HCT116 (cell line): ENCODE measurements around the gene FCSK. TPM values are rescaled to one million over a fixed set of nuclear protein-coding genes. Genes with fewer than 3 reads are reported as not detected.

Experiments used
- ATAC-seq: fragments of 200-7000 bp; cut with Tn5 transposase; 2 replicates; pipeline ENCODE4 v1.9.1; 2020; ENCODE audit warnings: mild to moderate bottlenecking, moderate library complexity
- BruUV-seq: library from RNA; stranded (reverse); fragments of 400-500 nt; replicated peaks from 2 replicates; lab custom pipeline; 2021; lab: Mats Ljungman, UMichigan
- CTCF ChIA-PET: fragments of 300-600 bp; sonication (Branson Sonifier 250); formaldehyde crosslinking; loops from one replicate; lab custom pipeline; 2021; ENCODE audit warnings: antibody characterized with exemption; lab: Charles Lee
- POLR2A ChIA-PET: fragments of 300-600, 350-600 bp; sonication (Branson Sonifier 250); formaldehyde crosslinking; loops from one replicate; lab custom pipeline; 2021; ENCODE audit warnings: antibody characterized with exemption; lab: Charles Lee
- RAD21 ChIA-PET, 2 experiments: fragments of 300-600 bp; sonication (Branson Sonifier 250); formaldehyde crosslinking; loops; one replicate each; lab custom pipeline; 2023; ENCODE audit warnings: low total read pairs in 2 of 2; ENCODE audit not compliant: uncharacterized antibody in 2 of 2, unreplicated experiment in 2 of 2, low non-redundant PET in 1 of 2; lab: Charles Lee
- DNase-seq: peaks from one replicate; pipeline ENCODE4 v3.0.0-alpha.2; 2010; ENCODE audit warnings: low read depth, low spot score
- H2AFZ ChIP-seq: fragments of 200-600 bp; shearing (Covaris generic), sonication (generic); 2 replicates; pipeline ENCODE4 v1.6.1; 2017; ENCODE audit warnings: low read depth, mixed run types, mixed read lengths, antibody characterized with exemption, low read length; ENCODE audit not compliant: poor library complexity, severe bottlenecking
- H3K27ac ChIP-seq: 2 replicates; pipeline ENCODE4 v1.5.1; 2012; ENCODE audit warnings: low read depth, low read length
- H3K27me3 ChIP-seq: fragments of 200-600 bp; sonication (generic); 2 replicates; pipeline ENCODE4 v1.6.1; 2016; ENCODE audit warnings: mixed run types, low read length, mixed read lengths; ENCODE audit not compliant: insufficient read depth
- H3K36me3 ChIP-seq, 2 experiments: fragments of 200-500 bp in 1 of 2; fragments of 200-600 bp in 1 of 2; sonication (Bioruptor generic) in 1 of 2; sonication (generic) in 1 of 2; 2 replicates each; pipeline versions ENCODE4 v1.5.1 to v1.6.1; 2014 to 2016; ENCODE audit warnings: low read length in 2 of 2, inconsistent platforms in 1 of 2, mixed read lengths in 1 of 2, mixed run types in 1 of 2; ENCODE audit not compliant: insufficient read depth in 2 of 2, control insufficient read depth in 1 of 2
- H3K4me1 ChIP-seq, 2 experiments: fragments of 200-600 bp in 1 of 2; sonication (generic) in 1 of 2; 2 replicates each; pipeline versions ENCODE4 v1.5.1 to v1.6.1; 2012 to 2017; ENCODE audit warnings: low read length in 2 of 2, inconsistent platforms in 1 of 2, mild to moderate bottlenecking in 1 of 2, mixed read lengths in 1 of 2, mixed run types in 1 of 2, moderate library complexity in 1 of 2; ENCODE audit not compliant: insufficient read depth in 2 of 2, control insufficient read depth in 1 of 2
- H3K4me2 ChIP-seq: fragments of 200-600 bp; sonication (generic); 2 replicates; pipeline ENCODE4 v1.6.1; 2017; ENCODE audit warnings: mixed run types, low read length, mixed read lengths
- H3K4me3 ChIP-seq, 2 experiments: fragments of 200-600 bp in 1 of 2; sonication (generic) in 1 of 2; replicated peaks in 1 of 2; 2 replicates each; pipeline ENCODE4 v1.5.1; 2011 to 2016; ENCODE audit warnings: low read length in 2 of 2, control low read depth in 1 of 2, low read depth in 1 of 2, mild to moderate bottlenecking in 1 of 2, mixed read lengths in 1 of 2, mixed run types in 1 of 2
- H3K79me2 ChIP-seq: fragments of 200-600 bp; sonication (generic); 2 replicates; pipeline ENCODE4 v1.6.1; 2017; ENCODE audit warnings: mild to moderate bottlenecking, mixed run types, low read length, moderate library complexity, mixed read lengths; ENCODE audit not compliant: insufficient read depth
- H3K9ac ChIP-seq: fragments of 200-600 bp; sonication (generic); 2 replicates; pipeline ENCODE4 v1.6.1; 2016; ENCODE audit warnings: low read length, mixed read lengths
- H3K9me2 ChIP-seq: fragments of 200-600 bp; sonication (generic), shearing (Covaris generic); 2 replicates; pipeline ENCODE4 v1.6.1; 2017; ENCODE audit warnings: mixed run types, mild to moderate bottlenecking, moderate library complexity; ENCODE audit not compliant: insufficient read depth
- H3K9me3 ChIP-seq, 2 experiments: fragments of 200-500 bp in 1 of 2; fragments of 200-600 bp in 1 of 2; sonication (Bioruptor generic) in 1 of 2; sonication (generic) in 1 of 2; 2 replicates each; pipeline ENCODE4 v1.6.1; 2014 to 2017; ENCODE audit warnings: low read length in 2 of 2, mixed read lengths in 2 of 2, inconsistent platforms in 1 of 2, low read depth in 1 of 2, mild to moderate bottlenecking in 1 of 2, mixed run types in 1 of 2, moderate library complexity in 1 of 2; ENCODE audit not compliant: control insufficient read depth in 1 of 2, insufficient read depth in 1 of 2
- H4K20me1 ChIP-seq: fragments of 200-600 bp; sonication (generic), shearing (Covaris generic); 2 replicates; pipeline ENCODE4 v1.6.1; 2017; ENCODE audit warnings: mixed run types, mild to moderate bottlenecking, moderate library complexity; ENCODE audit not compliant: insufficient read depth
- CEBPB ChIP-seq: IDR thresholded peaks from 2 replicates; pipeline ENCODE4 v1.6.1; 2012; ENCODE audit warnings: low read depth
- EGR1 ChIP-seq: IDR thresholded peaks from 2 replicates; pipeline ENCODE4 v1.6.1; 2012; ENCODE audit warnings: low read depth
- ELF1 ChIP-seq: IDR thresholded peaks from 2 replicates; pipeline ENCODE4 v1.6.1; 2012; ENCODE audit warnings: low read depth, borderline replicate concordance
- EZH2 ChIP-seq: fragments of 200-600 bp; sonication (generic); IDR thresholded peaks from 2 replicates; pipeline ENCODE4 v1.6.1; 2017; ENCODE audit warnings: antibody characterized with exemption, mixed run types
- EZH2phosphoT487 ChIP-seq: fragments of 200-600 bp; IDR thresholded peaks from 2 replicates; pipeline ENCODE4 v1.6.1; 2018; ENCODE audit warnings: antibody characterized with exemption, borderline replicate concordance
- FOSL1 ChIP-seq: IDR thresholded peaks from 2 replicates; pipeline ENCODE4 v1.6.1; 2012; ENCODE audit warnings: low read depth
- JUND ChIP-seq: IDR thresholded peaks from 2 replicates; pipeline ENCODE4 v1.6.1; 2012
- MAX ChIP-seq: IDR thresholded peaks from 2 replicates; pipeline ENCODE4 v1.6.1; 2012
- POLR2A ChIP-seq: IDR thresholded peaks from 2 replicates; pipeline ENCODE4 v1.7.0; 2011; ENCODE audit warnings: borderline replicate concordance; ENCODE audit not compliant: insufficient read depth, insufficient read length; ENCODE audit errors: extremely low read depth
- POLR2AphosphoS5 ChIP-seq: IDR thresholded peaks from 2 replicates; pipeline ENCODE4 v1.6.1; 2011; ENCODE audit warnings: mild to moderate bottlenecking, low read depth, low read length, moderate library complexity
- RAD21 ChIP-seq: IDR thresholded peaks from 2 replicates; pipeline ENCODE4 v1.6.1; 2012; ENCODE audit warnings: low read depth, mild to moderate bottlenecking
- REST ChIP-seq: IDR thresholded peaks from 2 replicates; pipeline ENCODE4 v1.6.1; 2012; ENCODE audit warnings: low read depth
- SIN3A ChIP-seq: IDR thresholded peaks from 2 replicates; pipeline ENCODE4 v1.6.1; 2012; ENCODE audit warnings: low read depth
- SRF ChIP-seq: IDR thresholded peaks from 2 replicates; pipeline ENCODE4 v1.6.1; 2012; ENCODE audit warnings: low read depth
- TCF7L2 ChIP-seq: IDR thresholded peaks from 2 replicates; pipeline ENCODE4 v1.7.0; 2011; ENCODE audit warnings: borderline replicate concordance, inconsistent platforms; ENCODE audit not compliant: insufficient read depth, insufficient read length; ENCODE audit errors: extremely low read depth
- YY1 ChIP-seq: IDR thresholded peaks from 2 replicates; pipeline ENCODE4 v1.6.1; 2011; ENCODE audit warnings: low read length, low read depth, moderate library complexity, mild to moderate bottlenecking; ENCODE audit not compliant: insufficient replicate concordance; ENCODE audit errors: extremely low read depth
- ZBTB33 ChIP-seq: IDR thresholded peaks from 2 replicates; pipeline ENCODE4 v1.6.1; 2011; ENCODE audit warnings: mild to moderate bottlenecking, low read length, moderate library complexity; ENCODE audit not compliant: insufficient replicate concordance; ENCODE audit errors: extremely low read depth
- intact Hi-C: fragments of 100-400 bp; cut with micrococcal nuclease; formaldehyde crosslinking; loops from 2 replicates; pipeline ENCODE4 v1.10.0; 2022
- total RNA-seq: library from RNA; stranded (reverse); gene quantifications from one replicate; pipeline ENCODE4 v1.2.1, GENCODE V29; 2021; ENCODE audit not compliant: unreplicated experiment
- TF ChIP-seq, protein P1 (sequence below): IDR thresholded peaks from 2 replicates; pipeline ENCODE4 v1.6.1; 2012
- TF ChIP-seq, protein P2 (sequence below), 3 experiments: fragments of 200-600 bp in 1 of 3; sonication (generic) in 1 of 3; IDR thresholded peaks in 2 of 3; conservative IDR thresholded peaks in 1 of 3; 2 replicates each; pipeline ENCODE4 v1.5.1; 2012 to 2017; ENCODE audit warnings: low read depth in 2 of 3, low read length in 2 of 3, antibody characterized with exemption in 1 of 3, borderline replicate concordance in 1 of 3, control low read depth in 1 of 3, mild to moderate bottlenecking in 1 of 3, mixed read lengths in 1 of 3, mixed run types in 1 of 3, moderate library complexity in 1 of 3; ENCODE audit not compliant: insufficient read depth in 1 of 3

The FCSK gene
- total RNA-seq, 1 experiment from 2014 or later, result 17.1 TPM

- no peaks in the 10 kb centered on the region for H4K20me1 ChIP-seq
- no peaks in the 10 kb centered on the region for H3K9me2 ChIP-seq
- ChIA-PET CTCF (no interaction called here), RAD21 (no interaction called here)
- intact Hi-C loops, result no loop called here
- no peak overlapping the region for H3K4me2 ChIP-seq
- no peak overlapping the region for H3K4me3 ChIP-seq
- no peak for TF ChIP-seq CEBPB
- no peak for TF ChIP-seq YY1
- no peak for TF ChIP-seq EZH2
- no peak for TF ChIP-seq POLR2AphosphoS5
- no peak for TF ChIP-seq SRF
- TF ChIP-seq FOSL1, result no peak
- no peak for TF ChIP-seq EGR1
- TF ChIP-seq JUND, result no peak
- no peak for TF ChIP-seq POLR2A
- no peak for TF ChIP-seq SIN3A
- TF ChIP-seq ELF1, result no peak
- TF ChIP-seq REST, result no peak
- no peak for TF ChIP-seq MAX
- TF ChIP-seq, protein P1, sequence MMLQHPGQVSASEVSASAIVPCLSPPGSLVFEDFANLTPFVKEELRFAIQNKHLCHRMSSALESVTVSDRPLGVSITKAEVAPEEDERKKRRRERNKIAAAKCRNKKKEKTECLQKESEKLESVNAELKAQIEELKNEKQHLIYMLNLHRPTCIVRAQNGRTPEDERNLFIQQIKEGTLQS, result no peak
- TF ChIP-seq EZH2phosphoT487, result no peak
- TF ChIP-seq ZBTB33, result no peak
- TF ChIP-seq TCF7L2, result no peak
- TF ChIP-seq RAD21, result no peak
- TF ChIP-seq, protein P2, sequence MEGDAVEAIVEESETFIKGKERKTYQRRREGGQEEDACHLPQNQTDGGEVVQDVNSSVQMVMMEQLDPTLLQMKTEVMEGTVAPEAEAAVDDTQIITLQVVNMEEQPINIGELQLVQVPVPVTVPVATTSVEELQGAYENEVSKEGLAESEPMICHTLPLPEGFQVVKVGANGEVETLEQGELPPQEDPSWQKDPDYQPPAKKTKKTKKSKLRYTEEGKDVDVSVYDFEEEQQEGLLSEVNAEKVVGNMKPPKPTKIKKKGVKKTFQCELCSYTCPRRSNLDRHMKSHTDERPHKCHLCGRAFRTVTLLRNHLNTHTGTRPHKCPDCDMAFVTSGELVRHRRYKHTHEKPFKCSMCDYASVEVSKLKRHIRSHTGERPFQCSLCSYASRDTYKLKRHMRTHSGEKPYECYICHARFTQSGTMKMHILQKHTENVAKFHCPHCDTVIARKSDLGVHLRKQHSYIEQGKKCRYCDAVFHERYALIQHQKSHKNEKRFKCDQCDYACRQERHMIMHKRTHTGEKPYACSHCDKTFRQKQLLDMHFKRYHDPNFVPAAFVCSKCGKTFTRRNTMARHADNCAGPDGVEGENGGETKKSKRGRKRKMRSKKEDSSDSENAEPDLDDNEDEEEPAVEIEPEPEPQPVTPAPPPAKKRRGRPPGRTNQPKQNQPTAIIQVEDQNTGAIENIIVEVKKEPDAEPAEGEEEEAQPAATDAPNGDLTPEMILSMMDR (IDR thresholded peaks at IDR 0.05 in 2 of 3, conservative IDR thresholded peaks at IDR 0.05 in 1 of 3; ENCODE audit: borderline replicate concordance in 1 of 3, insufficient read depth in 1 of 3, low read depth in 2 of 3, low read length in 2 of 3), result no peak
- TF ChIP-seq, all 23 proteins: peak for 0
- no peaks in the 10 kb centered on the region for H3K36me3 ChIP-seq
- DNase-seq, result no peak
- no peaks in the 10 kb centered on the region for H3K27me3 ChIP-seq
- H3K27ac ChIP-seq, result no peak overlapping the region
- BruUV-seq, result no TSS peak
- H3K9ac ChIP-seq, result no peak overlapping the region
- no peaks in the 10 kb centered on the region for H3K4me1 ChIP-seq
- H3K9me3 ChIP-seq, result no peaks in the 10 kb centered on the region
- H2AFZ ChIP-seq, result no peak overlapping the region
- POLR2A ChIA-PET, result no interaction called here
- ATAC-seq, result no peak
- no peaks in the 10 kb centered on the region for H3K79me2 ChIP-seq
Measured at GRCh38 chr16:70466805-70467076, 12.3 kb downstream of the FCSK start.
